Neural cell (in vitro differentiated cells): Measurements from ENCODE around the gene ABHD2. TPM values are rescaled to one million over a fixed set of nuclear protein-coding genes. Genes with fewer than 3 reads are reported as not detected.

Source experiments
- H2AFZ ChIP-seq: fragments of 200-600, 300-800 bp; sonication (generic), shearing (Covaris generic); 2 replicates; pipeline ENCODE4 v1.6.0; 2014; ENCODE audit warnings: low read depth, mild to moderate bottlenecking, antibody characterized with exemption, low read length, moderate library complexity
- H3F3A ChIP-seq: fragments of 200-600 bp; shearing (Covaris generic); 2 replicates; pipeline ENCODE4 v1.6.1; 2016; ENCODE audit warnings: mild to moderate bottlenecking, moderate library complexity, mixed read lengths, antibody characterized with exemption, low read length; ENCODE audit not compliant: insufficient read depth, poor library complexity, severe bottlenecking
- H3K27ac ChIP-seq: fragments of 200-600, 300-800 bp; sonication (generic), shearing (Covaris generic); 2 replicates; pipeline ENCODE4 v1.5.1; 2014; ENCODE audit warnings: mild to moderate bottlenecking, low read length, moderate library complexity
- H3K27me3 ChIP-seq: fragments of 300-800, 200-600 bp; sonication (generic), shearing (Covaris generic); 2 replicates; pipeline ENCODE4 v1.6.0; 2014; ENCODE audit warnings: mild to moderate bottlenecking, low read depth, low read length, moderate library complexity; ENCODE audit not compliant: insufficient read depth
- H3K36me3 ChIP-seq: fragments of 300-800, 200-600 bp; sonication (generic), shearing (Covaris generic); 2 replicates; pipeline ENCODE4 v1.5.1; 2014; ENCODE audit warnings: mild to moderate bottlenecking, antibody characterized with exemption, low read length, moderate library complexity; ENCODE audit not compliant: insufficient read depth
- H3K4me2 ChIP-seq: fragments of 300-800, 200-600 bp; sonication (generic), shearing (Covaris generic); 2 replicates; pipeline ENCODE4 v1.6.0; 2014; ENCODE audit warnings: mild to moderate bottlenecking, low read length
- H3K4me3 ChIP-seq: fragments of 300-800, 200-600 bp; sonication (generic), shearing (Covaris generic); 2 replicates; pipeline ENCODE4 v1.5.1; 2014; ENCODE audit warnings: mild to moderate bottlenecking, low read length, moderate library complexity
- H3K79me2 ChIP-seq: fragments of 200-600 bp; shearing (Covaris generic); replicated peaks from 2 replicates; pipeline ENCODE4 v1.6.0; 2014; ENCODE audit warnings: mild to moderate bottlenecking, low read length, moderate library complexity; ENCODE audit not compliant: insufficient read depth
- H3K9ac ChIP-seq: fragments of 300-800, 200-600 bp; sonication (generic), shearing (Covaris generic); 2 replicates; pipeline ENCODE4 v1.6.1; 2016; ENCODE audit warnings: mild to moderate bottlenecking, low read length, mixed read lengths
- H3K9me2 ChIP-seq: fragments of 200-600 bp; shearing (Covaris generic); 2 replicates; pipeline ENCODE4 v1.6.1; 2016; ENCODE audit warnings: mild to moderate bottlenecking, low read length, mixed read lengths; ENCODE audit not compliant: insufficient read depth
- H3K9me3 ChIP-seq: fragments of 200-600, 300-800 bp; sonication (generic), shearing (Covaris generic); 2 replicates; pipeline ENCODE4 v1.6.1; 2016; ENCODE audit warnings: mild to moderate bottlenecking, mixed run types, low read length, moderate library complexity, mixed read lengths
- H4K20me1 ChIP-seq: fragments of 200-600 bp; shearing (Covaris generic); 2 replicates; pipeline ENCODE4 v1.6.1; 2016; ENCODE audit warnings: mild to moderate bottlenecking, mixed run types; ENCODE audit not compliant: insufficient read depth
- CTCF ChIP-seq: fragments of 450-650 bp; IDR thresholded peaks from 2 replicates; pipeline ENCODE4 v1.5.1; 2014; ENCODE audit warnings: antibody characterized with exemption, mild to moderate bottlenecking, moderate library complexity; ENCODE audit not compliant: poor library complexity, severe bottlenecking
- EP300 ChIP-seq: fragments of 450-650 bp; conservative IDR thresholded peaks from 2 replicates; pipeline ENCODE4 v1.6.1; 2014; ENCODE audit warnings: antibody characterized with exemption, mild to moderate bottlenecking, moderate library complexity; ENCODE audit not compliant: poor library complexity, severe bottlenecking
- EZH2 ChIP-seq: fragments of 200-600, 300-800 bp; shearing (Covaris generic), sonication (generic); IDR thresholded peaks from 2 replicates; pipeline ENCODE4 v1.6.1; 2014; ENCODE audit warnings: antibody characterized with exemption, low read length, borderline replicate concordance, mild to moderate bottlenecking; ENCODE audit not compliant: insufficient read depth, poor library complexity, severe bottlenecking
- MXI1 ChIP-seq: fragments of 450-650 bp; conservative IDR thresholded peaks from 2 replicates; pipeline ENCODE4 v1.6.1; 2014; ENCODE audit warnings: antibody characterized with exemption, mild to moderate bottlenecking; ENCODE audit not compliant: poor library complexity, severe bottlenecking
- POLR2AphosphoS5 ChIP-seq: IDR thresholded peaks from 2 replicates; pipeline ENCODE4 v1.6.1; 2012
- RAD21 ChIP-seq: fragments of 450-650 bp; conservative IDR thresholded peaks from 2 replicates; pipeline ENCODE4 v1.6.1; 2014; ENCODE audit warnings: antibody characterized with exemption, mild to moderate bottlenecking, moderate library complexity
- SMC3 ChIP-seq: fragments of 450-650 bp; conservative IDR thresholded peaks from 2 replicates; pipeline ENCODE4 v1.6.1; 2014; ENCODE audit warnings: antibody characterized with exemption, mild to moderate bottlenecking, moderate library complexity; ENCODE audit not compliant: poor library complexity
- TAF1 ChIP-seq: IDR thresholded peaks from 2 replicates; pipeline ENCODE4 v1.6.1; 2012; ENCODE audit warnings: low read depth
- polyA plus RNA-seq: library from polyadenylated mRNA; depleted of rRNA; stranded (reverse); fragments of >200 nt; gene quantifications from 2 replicates; pipeline ENCODE4 v1.2.3, GENCODE V29; 2014
- TF ChIP-seq, protein P1 (sequence below): IDR thresholded peaks from 2 replicates; pipeline ENCODE4 v1.6.1; 2012; ENCODE audit warnings: borderline replicate concordance

The ABHD2 gene
- polyA plus RNA-seq, 1 donor from 2014 or later = 19.0 TPM

DNA sequence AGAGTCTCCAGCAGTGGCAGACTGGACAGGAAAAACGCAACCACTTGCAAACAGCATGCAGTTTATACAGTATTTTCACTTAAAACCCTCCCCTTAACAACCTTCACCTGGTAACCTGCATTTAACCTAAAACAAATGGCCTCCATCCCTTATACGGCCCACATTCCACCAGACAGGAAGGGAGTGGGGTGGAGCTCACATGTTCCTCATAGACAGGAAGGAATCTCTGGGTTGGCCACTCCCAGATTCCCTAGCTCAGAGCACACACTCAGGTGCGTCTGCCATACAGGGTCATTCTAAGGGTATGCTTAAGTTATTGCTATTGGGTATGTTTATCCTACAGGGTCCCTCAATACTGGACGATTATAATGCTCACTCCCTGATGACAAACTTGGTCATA, 16.8 kb upstream of the ABHD2 start:
- Histone ChIP-seq H3K4me2 (no peak overlapping the region), H3K27ac (no peak overlapping the region), H3K27me3 (no peaks in the 10 kb centered on the region), H3F3A (no peaks in the 10 kb centered on the region), H3K79me2 (no peaks in the 10 kb centered on the region), H2AFZ (no peak overlapping the region), H3K9me3 (no peaks in the 10 kb centered on the region), H3K4me3 (no peak overlapping the region), H3K36me3 (no peaks in the 10 kb centered on the region), H3K9ac (no peak overlapping the region), H3K9me2 (no peaks in the 10 kb centered on the region), H4K20me1 (no peaks in the 10 kb centered on the region)
- TF ChIP-seq POLR2AphosphoS5 (no peak), SMC3 (no peak), TAF1 (no peak), CTCF (no peak), EP300 (no peak), MXI1 (no peak), RAD21 (no peak), EZH2 (no peak)
- TF ChIP-seq, protein P1, sequence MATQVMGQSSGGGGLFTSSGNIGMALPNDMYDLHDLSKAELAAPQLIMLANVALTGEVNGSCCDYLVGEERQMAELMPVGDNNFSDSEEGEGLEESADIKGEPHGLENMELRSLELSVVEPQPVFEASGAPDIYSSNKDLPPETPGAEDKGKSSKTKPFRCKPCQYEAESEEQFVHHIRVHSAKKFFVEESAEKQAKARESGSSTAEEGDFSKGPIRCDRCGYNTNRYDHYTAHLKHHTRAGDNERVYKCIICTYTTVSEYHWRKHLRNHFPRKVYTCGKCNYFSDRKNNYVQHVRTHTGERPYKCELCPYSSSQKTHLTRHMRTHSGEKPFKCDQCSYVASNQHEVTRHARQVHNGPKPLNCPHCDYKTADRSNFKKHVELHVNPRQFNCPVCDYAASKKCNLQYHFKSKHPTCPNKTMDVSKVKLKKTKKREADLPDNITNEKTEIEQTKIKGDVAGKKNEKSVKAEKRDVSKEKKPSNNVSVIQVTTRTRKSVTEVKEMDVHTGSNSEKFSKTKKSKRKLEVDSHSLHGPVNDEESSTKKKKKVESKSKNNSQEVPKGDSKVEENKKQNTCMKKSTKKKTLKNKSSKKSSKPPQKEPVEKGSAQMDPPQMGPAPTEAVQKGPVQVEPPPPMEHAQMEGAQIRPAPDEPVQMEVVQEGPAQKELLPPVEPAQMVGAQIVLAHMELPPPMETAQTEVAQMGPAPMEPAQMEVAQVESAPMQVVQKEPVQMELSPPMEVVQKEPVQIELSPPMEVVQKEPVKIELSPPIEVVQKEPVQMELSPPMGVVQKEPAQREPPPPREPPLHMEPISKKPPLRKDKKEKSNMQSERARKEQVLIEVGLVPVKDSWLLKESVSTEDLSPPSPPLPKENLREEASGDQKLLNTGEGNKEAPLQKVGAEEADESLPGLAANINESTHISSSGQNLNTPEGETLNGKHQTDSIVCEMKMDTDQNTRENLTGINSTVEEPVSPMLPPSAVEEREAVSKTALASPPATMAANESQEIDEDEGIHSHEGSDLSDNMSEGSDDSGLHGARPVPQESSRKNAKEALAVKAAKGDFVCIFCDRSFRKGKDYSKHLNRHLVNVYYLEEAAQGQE = no peak

- TF ChIP-seq SMC3 (no peak), TAF1 (no peak), CTCF (no peak), MXI1 (no peak), EP300 (no peak), RAD21 (no peak), EZH2 (no peak), POLR2AphosphoS5 (no peak)
- TF ChIP-seq, protein P1 = no peak
- no peak overlapping the region for H2AFZ ChIP-seq
- H3F3A ChIP-seq = no peaks in the 10 kb centered on the region
- H3K9me3 ChIP-seq = no peaks in the 10 kb centered on the region
- H3K27me3 ChIP-seq = no peaks in the 10 kb centered on the region
- H3K27ac ChIP-seq = no peak overlapping the region
- no peak overlapping the region for H3K4me2 ChIP-seq
- H3K4me3 ChIP-seq = no peak overlapping the region
- H4K20me1 ChIP-seq = no peaks in the 10 kb centered on the region
- H3K79me2 ChIP-seq = no peaks in the 10 kb centered on the region
- no peaks in the 10 kb centered on the region for H3K36me3 ChIP-seq
- no peaks in the 10 kb centered on the region for H3K9me2 ChIP-seq
- H3K9ac ChIP-seq = no peak overlapping the region
Measured at GRCh38 chr15:89072277-89072869, 15.9 kb upstream of the ABHD2 start.
